GM18858 (cell line): ENCODE data around the gene YBX1.

Experiments used
- ATAC-seq: cut with Tn5 transposase; IDR thresholded peaks from one replicate; pipeline ENCODE4 v1.9.1; 2021; ENCODE audit not compliant: unreplicated experiment

YBX1 gene

DNA sequence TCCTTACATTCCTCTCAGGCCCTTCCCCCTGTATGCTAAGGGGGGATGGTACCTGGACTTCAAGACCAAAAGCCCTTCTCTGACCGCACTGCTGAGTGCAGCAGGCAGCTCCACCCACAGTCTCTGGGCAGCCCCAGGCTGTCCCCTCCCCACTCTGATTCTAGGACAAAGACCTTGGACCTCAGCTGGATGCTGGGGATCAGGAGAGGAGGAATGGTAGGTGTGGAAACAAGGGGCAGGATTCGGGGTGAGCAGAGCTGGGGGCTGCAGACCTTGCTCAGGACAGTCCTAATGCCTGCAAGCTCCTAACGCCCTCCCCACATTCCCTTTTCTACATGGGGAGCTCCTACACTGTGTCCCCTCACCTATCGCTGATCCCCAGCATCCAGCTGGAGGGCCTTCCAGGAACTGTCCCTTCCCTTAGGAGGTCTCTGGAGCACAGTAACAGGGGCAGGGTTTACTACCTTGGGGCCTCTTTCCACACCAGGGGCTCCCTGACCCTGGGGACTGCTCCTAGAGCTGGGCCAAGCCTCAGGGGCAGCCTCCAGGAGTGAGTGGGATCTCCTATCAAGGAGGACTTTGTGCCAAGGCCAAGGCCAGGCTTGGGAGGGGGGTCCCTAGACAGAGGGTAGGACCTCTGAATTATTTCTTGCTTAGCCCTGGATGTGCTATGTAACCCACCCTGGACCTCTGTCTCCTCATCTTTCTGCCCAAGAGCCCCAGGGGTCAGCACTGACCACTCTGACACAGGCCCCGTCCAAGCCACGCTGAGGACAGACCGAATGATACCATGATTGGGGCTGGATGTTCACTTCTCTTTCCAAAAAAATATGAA is 52.2 kb downstream of the YBX1 start:
- ATAC-seq = no peak

DNA sequence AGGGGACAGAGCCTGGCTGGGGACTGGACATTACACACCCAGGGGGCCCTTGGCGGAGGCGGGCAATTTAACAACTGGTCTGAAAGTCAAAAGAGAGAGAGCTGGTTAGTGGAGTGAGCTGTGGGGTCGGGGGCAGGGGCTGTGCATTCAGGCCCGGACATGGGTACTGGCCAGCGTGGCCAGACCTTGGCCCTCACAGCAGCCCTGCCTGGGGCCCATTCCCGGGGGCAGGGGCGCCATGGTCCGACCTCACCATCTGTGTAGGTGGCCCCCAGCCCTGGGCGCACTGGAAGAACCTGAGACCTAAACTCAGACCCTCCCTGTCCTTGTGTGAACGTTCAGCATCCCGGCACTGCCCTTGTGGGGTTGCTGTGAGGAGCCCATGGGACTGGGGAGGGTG is 52.8 kb downstream of the YBX1 start:
- no peak for ATAC-seq

DNA sequence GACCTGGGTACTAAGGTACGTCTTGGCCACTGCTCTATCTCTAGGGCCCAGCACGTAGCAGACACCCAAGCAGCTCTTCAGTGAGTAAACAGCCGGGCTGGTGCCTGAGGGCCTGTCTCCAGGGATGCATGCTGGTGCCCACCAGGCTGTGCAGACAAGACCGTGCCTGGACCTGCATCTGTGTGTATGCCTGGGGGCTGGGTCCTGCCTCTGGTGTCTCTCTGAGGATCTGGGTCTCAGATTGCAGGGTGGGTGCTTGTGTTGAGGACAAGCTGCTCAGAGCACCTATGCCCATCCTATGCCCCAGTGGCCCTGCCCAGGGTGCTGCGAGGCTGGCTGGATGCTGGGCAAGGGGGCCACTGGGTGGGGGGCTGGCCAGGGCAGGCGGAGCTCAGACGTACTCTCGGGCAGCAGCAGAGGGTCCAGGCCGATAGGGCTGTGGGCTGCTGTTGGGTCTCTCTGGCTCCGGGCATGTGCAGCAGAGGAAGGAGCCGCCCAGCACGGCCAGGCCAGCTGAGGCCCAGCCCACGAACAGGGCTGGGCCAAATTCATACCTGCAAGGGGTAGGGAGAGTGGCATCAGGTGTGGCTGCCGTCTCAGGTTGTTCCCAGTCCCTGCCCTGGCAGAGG is 53.4 kb downstream of the YBX1 start:
- ATAC-seq = no peak

DNA sequence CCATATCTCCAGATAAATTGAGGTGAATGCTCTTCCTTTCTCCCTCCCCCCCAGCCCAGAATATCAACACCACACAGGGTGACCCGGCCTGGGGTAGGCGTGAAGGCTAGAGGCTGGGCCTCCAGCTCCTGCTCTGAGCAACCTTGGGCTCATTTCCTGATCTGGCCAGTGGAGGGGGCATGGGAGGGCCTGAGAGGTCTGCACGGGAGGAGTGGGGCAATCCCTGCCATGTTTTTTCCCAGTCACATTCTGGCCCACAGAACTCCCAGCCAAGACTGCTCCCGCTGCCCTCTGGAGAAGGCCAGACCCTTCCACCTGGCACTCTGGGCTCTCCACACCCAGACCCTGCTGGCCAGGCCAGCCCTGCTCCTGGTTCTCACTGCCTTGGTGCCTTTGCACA is 53.9 kb downstream of the YBX1 start:
- no peak for ATAC-seq

- ATAC-seq = no peak
Observed at GRCh38 chr1:42736571-42737200, 54.5 kb downstream of the YBX1 start.

GRCh38 chr1:42737257-42737656 is 55.0 kb downstream of the YBX1 start:
- no peak for ATAC-seq

GRCh38 chr1:42737986-42738677 is 55.9 kb downstream of the YBX1 start:
- no peak for ATAC-seq

DNA sequence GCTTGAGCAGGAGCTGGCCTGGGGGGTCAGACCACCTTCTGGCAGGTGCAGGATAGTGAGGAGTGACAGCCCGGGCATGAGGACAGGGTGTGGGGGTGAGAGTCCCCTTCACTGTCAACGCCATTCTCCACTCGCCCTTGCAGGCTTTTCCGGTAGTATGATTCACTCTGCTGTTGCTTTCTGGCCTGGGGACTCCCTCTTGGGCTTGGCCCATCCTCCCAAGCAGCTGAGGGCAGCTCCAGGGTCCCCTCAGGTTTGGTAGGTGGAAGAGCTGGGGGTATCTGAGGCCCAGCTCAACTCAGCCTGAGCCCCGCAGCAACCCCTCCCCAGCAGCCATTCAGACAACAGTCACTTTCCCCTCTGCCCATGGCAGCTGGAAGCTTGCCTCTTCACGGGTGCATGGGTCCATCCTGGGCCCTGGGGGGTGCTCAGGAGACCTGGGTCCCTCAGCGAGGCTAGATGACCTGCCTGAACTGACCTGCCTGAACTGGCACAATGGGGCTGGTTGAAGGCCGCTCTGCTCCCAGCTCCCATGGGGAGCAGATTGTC is 56.5 kb downstream of the YBX1 start:
- ATAC-seq = no peak

DNA sequence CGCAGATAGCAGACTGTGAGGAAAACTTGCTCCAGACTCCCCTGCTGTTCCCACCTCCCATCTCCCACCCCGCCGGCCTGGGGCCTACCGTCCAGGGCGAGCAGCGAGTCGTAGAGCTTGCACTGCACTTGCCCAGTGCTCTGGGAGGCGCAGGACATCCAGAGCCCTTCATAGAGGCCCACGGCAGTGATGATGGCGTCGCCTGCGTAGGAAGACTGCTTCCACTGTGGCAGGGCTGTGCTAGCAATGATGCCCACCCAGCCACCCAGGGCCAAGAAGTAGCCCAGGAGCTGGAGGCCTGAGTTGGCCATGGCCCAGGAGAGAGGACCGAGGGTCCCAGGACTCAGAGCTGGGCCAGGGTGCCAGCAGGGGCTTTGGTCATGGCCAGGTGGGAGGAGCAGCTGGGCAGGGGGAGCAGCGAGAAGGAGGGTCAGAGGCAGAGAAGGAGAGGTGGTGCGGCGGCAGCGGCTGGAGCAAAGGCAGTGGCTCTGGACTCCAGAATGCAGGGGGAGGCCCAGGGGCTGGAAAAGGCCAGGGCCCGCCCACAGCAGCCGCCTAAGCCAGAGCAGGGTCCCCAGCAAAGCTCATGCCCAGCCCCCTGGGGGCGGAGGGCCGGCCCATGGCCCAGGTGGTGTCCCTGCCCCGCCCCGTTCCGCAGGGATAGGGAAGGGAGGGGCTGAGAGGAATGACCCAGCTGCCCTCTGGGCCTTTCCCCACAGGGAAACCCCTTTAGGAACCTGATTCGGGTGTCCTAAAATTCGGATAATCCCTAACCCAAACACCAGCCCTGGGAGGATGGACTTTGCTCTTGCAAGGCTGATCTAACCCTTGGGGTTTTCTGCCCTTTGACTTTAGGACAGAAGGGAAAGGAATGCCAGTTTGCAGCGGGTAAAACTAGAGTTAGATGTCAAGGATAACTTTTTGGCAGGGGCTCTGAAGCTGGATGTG is 57.8 kb downstream of the YBX1 start, which contains the start of gene CLDN19:
Gene CLDN19 (minus strand): TSS at position 484 of the 948 bp plus-strand sequence. CDS start 173 bp downstream, at position 311.
- ATAC-seq = no peak

DNA sequence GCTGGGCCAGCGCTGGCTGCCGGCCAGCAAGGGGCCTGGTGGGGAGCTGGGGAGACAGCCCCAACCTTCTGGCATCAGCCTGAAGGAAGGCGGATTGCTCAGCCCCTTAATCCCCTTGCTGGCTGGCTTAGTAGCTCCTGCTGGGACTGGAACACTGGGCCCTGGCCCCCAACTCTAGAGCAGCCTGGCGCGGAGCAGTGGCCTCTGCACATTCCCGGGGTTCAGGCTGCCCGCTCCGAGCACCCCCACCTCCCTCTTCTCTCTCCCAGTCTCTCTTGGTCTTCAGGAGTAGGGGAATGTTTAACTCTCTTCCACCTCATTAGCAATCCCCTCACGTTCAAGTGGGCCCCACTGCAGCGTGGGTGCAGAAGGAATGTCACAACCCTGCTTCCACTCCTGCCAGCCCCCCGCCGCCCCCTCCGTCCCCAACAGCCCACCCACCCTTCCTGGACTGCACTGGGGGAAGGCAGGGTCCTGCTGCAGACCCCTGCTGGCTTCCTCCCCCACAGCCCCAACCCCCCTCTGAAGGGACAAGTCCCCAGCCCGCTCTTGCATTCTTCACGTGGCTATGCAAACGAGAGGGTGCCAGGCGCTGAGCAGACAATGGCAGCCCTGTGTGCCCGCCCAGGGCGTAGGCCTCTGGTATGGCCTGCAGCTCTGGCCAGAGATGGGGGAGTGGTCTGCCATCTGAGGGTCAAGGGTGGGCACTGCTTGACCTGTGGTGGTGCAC is 58.8 kb downstream of the YBX1 start:
- ATAC-seq = no peak

DNA sequence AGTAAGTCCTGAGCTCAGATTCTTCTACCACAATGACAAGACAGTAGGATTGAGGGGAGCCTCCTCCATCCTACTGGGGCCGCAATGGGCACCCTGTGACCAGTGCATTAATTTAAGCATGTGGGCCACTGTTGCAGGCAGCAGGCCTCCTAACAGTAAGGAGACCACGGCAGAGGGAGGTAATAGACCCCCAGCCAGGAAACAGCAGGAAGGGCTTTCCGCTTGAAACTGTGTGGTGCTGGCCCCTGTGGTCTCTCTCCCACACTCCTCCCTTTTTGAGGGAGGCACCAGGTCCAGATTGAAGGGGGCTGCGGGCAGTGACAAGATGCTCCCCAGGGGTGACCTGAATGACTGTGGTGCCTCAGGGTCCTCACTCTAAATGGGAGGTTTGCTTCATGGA is 59.5 kb downstream of the YBX1 start:
- no peak for ATAC-seq

- ATAC-seq = no peak
Observed at GRCh38 chr1:42742141-42742540, 59.9 kb downstream of the YBX1 start.

- no peak for ATAC-seq
Observed at GRCh38 chr1:42742617-42743316, 60.5 kb downstream of the YBX1 start.

DNA sequence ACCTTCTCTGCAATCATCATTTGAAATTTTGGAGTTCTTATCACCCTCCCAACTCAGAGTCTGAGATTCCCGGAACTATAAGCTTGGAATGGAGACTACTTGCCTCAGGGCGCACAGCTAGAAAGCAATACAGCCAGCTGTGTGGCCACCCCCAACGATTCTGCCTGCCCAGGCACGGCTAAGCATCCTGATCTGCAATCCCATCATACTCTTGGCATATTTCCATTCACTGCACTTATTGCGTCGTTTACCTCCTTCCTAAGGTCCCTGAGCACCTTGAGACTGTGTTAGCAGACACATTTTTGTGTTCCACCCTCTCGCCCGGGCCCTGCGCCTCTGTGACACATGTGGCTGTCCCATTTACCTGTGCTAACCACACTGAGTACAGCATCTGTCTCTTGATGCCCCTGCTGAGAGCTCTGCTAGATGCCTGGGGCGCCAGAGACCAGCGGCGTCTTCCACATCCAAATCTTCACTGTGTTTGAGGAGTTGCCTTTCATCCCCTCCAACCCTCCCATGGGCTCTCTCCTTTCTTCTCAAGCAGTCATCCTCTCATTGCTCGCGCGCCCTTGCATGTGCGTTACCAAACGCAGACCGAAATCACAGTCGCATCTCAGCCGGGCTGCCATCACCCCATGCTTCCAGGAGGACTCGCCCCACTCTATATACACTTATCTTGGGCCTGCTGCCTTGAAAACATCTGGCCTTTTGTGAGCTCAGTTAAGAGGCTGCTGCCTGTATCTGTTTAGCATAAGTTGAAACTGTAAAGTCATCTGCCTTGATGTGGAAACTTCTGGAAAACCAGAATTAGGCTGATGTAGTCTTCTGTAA is 61.3 kb downstream of the YBX1 start:
- ATAC-seq = no peak

- no peak for ATAC-seq
Observed at GRCh38 chr1:42744148-42744413, 61.9 kb downstream of the YBX1 start.

- no peak for ATAC-seq
Observed at GRCh38 chr1:42745851-42746250, 63.6 kb downstream of the YBX1 start.

DNA sequence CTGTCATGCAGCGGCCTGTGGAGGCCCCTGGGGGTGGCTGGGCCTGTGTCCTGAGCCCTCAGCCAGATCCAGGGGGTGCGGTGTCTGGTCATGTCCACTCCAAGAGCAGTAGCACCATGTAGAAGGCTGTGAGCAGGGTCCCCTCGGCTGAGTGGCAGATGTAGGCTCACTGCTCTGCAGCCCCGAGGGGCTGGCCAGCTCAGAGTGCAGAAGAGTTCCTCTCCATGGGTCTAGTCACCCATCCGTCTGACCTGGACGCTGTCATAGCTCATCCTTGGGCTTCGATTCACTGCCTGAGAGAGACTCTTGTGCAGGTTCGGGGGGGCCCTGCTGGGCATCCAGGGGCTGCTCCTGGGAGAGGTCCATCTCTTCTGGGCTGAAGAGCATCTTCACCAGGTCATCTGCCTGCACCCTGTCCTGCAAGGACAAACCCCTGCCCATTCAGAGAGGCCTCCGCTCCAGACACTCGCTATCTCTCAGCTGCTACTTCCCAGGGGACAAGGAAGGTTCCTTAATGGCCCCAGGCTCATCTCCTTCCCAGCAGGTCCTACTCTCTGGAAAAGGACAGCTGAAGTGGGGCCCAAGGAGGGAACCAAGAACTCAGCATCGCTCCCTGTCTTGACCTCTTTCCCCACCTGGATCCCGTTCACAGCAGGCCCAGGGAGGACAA is 64.4 kb downstream of the YBX1 start:
- ATAC-seq = no peak

- no peak for ATAC-seq
Observed at GRCh38 chr1:42747125-42747524, 64.9 kb downstream of the YBX1 start.
